OCI-LY3 (cell line): ENCODE results near the gene SH3BP2.

Experiments used
- H2AFZ ChIP-seq: fragments of 200-600, 300-600 bp; shearing (Covaris generic); 2 replicates; pipeline ENCODE4 v1.6.0; 2014; ENCODE audit warnings: antibody characterized with exemption, low read depth, low read length
- H3K27ac ChIP-seq: fragments of 200-600, 300-600 bp; sonication (generic); 2 replicates; pipeline ENCODE4 v1.5.1; 2014; ENCODE audit warnings: mild to moderate bottlenecking, low read length, moderate library complexity, mixed read lengths
- H3K27me3 ChIP-seq: fragments of 200-600, 300-600 bp; sonication (generic); 2 replicates; pipeline ENCODE4 v1.6.1; 2014; ENCODE audit warnings: low read depth, low read length, mixed read lengths
- H3K36me3 ChIP-seq: fragments of 200-600, 300-600 bp; sonication (generic); replicated peaks from 2 replicates; pipeline ENCODE3; 2014; ENCODE audit warnings: low read depth, low read length, mixed read lengths
- H3K4me1 ChIP-seq: fragments of 300-600, 200-600 bp; sonication (generic); 2 replicates; pipeline ENCODE4 v1.6.1; 2014; ENCODE audit warnings: low read length, mixed read lengths
- H3K4me2 ChIP-seq: fragments of 200-600, 300-600 bp; sonication (generic); 2 replicates; pipeline ENCODE4 v1.6.1; 2014; ENCODE audit warnings: low read length, mixed read lengths
- H3K4me3 ChIP-seq: fragments of 300-600, 200-600 bp; sonication (generic); 2 replicates; pipeline ENCODE4 v1.5.1; 2014; ENCODE audit warnings: antibody characterized with exemption, mild to moderate bottlenecking, low read length, moderate library complexity
- H3K79me2 ChIP-seq: fragments of 300-600, 200-600 bp; shearing (Covaris generic); 2 replicates; pipeline ENCODE4 v1.6.1; 2014; ENCODE audit warnings: mild to moderate bottlenecking, low read length, mixed read lengths
- H3K9ac ChIP-seq: fragments of 300-600, 200-600 bp; shearing (Covaris generic); 2 replicates; pipeline ENCODE4 v1.6.0; 2014; ENCODE audit warnings: mild to moderate bottlenecking, low read length, moderate library complexity
- H3K9me3 ChIP-seq: fragments of 200-600, 300-600 bp; shearing (Covaris generic); 2 replicates; pipeline ENCODE4 v1.6.1; 2014; ENCODE audit warnings: low read length, mixed read lengths; ENCODE audit not compliant: insufficient read depth
- H4K20me1 ChIP-seq: fragments of 200-600, 300-600 bp; sonication (generic); 2 replicates; pipeline ENCODE4 v1.6.1; 2016; ENCODE audit warnings: low read length, mixed read lengths; ENCODE audit not compliant: insufficient read depth
- EZH2phosphoT487 ChIP-seq: fragments of 200-600 bp; shearing (Covaris generic); IDR thresholded peaks from 2 replicates; pipeline ENCODE4 v1.6.1; 2018; ENCODE audit warnings: antibody characterized with exemption, mixed run types, low read depth
- TF ChIP-seq, protein P1 (sequence below): fragments of 200-600, 300-600 bp; sonication (generic); IDR thresholded peaks from 2 replicates; pipeline ENCODE4 v1.5.1; 2014; ENCODE audit warnings: antibody characterized with exemption, low read length, low read depth

The SH3BP2 gene

DNA sequence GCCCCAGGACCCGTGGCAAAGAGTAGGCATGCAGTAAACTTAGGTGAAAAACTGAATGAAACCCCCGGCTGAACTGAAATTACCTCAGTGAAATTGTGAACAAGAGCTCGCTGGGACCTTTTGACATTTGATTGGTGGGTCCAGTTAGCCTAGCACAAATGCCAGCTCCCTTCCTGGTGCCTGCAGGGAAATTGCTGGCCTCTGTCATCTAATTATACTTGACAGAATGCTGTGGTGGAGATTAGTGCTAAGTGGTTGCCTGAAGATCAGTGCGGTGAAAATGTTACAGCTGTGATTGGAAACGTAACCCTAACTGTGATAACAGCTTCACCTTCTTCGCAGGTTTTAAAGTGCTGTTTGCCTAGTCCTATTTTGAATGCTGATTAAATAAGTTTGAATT lies 93.7 kb downstream of the SH3BP2 start:
- H3K4me2 ChIP-seq = no peak overlapping the region
- H3K4me3 ChIP-seq = no peak overlapping the region
- no peaks in the 10 kb centered on the region for H3K9me3 ChIP-seq
- no peak overlapping the region for H3K27ac ChIP-seq
- no peak overlapping the region for H2AFZ ChIP-seq
- peaks cover 3% of the 10 kb centered on the region for H4K20me1 ChIP-seq
- no peak for TF ChIP-seq EZH2phosphoT487
- TF ChIP-seq, protein P1, sequence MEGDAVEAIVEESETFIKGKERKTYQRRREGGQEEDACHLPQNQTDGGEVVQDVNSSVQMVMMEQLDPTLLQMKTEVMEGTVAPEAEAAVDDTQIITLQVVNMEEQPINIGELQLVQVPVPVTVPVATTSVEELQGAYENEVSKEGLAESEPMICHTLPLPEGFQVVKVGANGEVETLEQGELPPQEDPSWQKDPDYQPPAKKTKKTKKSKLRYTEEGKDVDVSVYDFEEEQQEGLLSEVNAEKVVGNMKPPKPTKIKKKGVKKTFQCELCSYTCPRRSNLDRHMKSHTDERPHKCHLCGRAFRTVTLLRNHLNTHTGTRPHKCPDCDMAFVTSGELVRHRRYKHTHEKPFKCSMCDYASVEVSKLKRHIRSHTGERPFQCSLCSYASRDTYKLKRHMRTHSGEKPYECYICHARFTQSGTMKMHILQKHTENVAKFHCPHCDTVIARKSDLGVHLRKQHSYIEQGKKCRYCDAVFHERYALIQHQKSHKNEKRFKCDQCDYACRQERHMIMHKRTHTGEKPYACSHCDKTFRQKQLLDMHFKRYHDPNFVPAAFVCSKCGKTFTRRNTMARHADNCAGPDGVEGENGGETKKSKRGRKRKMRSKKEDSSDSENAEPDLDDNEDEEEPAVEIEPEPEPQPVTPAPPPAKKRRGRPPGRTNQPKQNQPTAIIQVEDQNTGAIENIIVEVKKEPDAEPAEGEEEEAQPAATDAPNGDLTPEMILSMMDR = no peak
- H3K4me1 ChIP-seq = no peaks in the 10 kb centered on the region
- no peaks in the 10 kb centered on the region for H3K79me2 ChIP-seq
- H3K27me3 ChIP-seq = no peaks in the 10 kb centered on the region
- H3K36me3 ChIP-seq = peaks cover 31% of the 10 kb centered on the region
- no peak overlapping the region for H3K9ac ChIP-seq

- H2AFZ ChIP-seq = no peak overlapping the region
- no peaks in the 10 kb centered on the region for H3K9me3 ChIP-seq
- no peak overlapping the region for H3K9ac ChIP-seq
- peaks cover 2% of the 10 kb centered on the region; the same call in 1 of the 2 replicates for H4K20me1 ChIP-seq
- TF ChIP-seq EZH2phosphoT487 = no peak
- TF ChIP-seq, protein P1 = no peak
- H3K4me2 ChIP-seq = no peak overlapping the region
- no peaks in the 10 kb centered on the region for H3K4me1 ChIP-seq
- no peaks in the 10 kb centered on the region for H3K79me2 ChIP-seq
- H3K27me3 ChIP-seq = no peaks in the 10 kb centered on the region
- peaks cover 27% of the 10 kb centered on the region for H3K36me3 ChIP-seq
- H3K27ac ChIP-seq = no peak overlapping the region
- no peak overlapping the region for H3K4me3 ChIP-seq
Observed at GRCh38 chr4:2887343-2887742, 94.5 kb downstream of the SH3BP2 start.

DNA sequence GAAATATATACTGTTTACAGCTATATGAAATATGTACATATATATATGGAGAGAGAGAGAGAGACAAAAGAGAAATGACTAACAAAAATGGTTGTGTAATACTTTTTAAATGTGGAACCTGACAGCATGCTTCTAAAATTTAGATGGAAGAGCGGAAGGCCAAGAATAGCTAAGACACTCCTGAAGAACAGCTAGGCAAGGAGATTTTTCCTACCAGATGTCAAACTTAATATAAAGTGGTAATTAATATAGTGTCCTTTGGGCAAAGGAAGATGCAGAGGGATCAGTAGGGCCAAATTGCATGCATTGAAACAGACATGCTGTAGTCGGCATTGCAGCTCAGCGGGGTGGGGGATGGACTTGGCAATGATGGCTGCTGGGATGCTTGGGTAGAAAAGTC lies 96.0 kb downstream of the SH3BP2 start:
- Histone ChIP-seq H3K27me3 (no peaks in the 10 kb centered on the region), H3K9ac (no peak overlapping the region), H3K79me2 (no peaks in the 10 kb centered on the region), H4K20me1 (no peaks in the 10 kb centered on the region), H2AFZ (no peak overlapping the region), H3K27ac (no peak overlapping the region), H3K4me3 (no peak overlapping the region), H3K9me3 (no peaks in the 10 kb centered on the region), H3K4me2 (no peak overlapping the region), H3K36me3 (peaks cover 30% of the 10 kb centered on the region), H3K4me1 (no peaks in the 10 kb centered on the region)
- TF ChIP-seq, protein P1 = no peak
- TF ChIP-seq EZH2phosphoT487 = no peak
